GM23248 (cell line): ENCODE measurements around the gene HYKK.

Experiments
- EZH2 ChIP-seq: fragments of 200-600 bp; sonication (generic); IDR thresholded peaks from 2 replicates; pipeline ENCODE4 v1.6.1; 2018; ENCODE audit warnings: antibody characterized with exemption, mild to moderate bottlenecking; ENCODE audit not compliant: insufficient read depth, poor library complexity, severe bottlenecking
- EZH2phosphoT487 ChIP-seq: fragments of 200-600 bp; sonication (generic); IDR thresholded peaks from 2 replicates; pipeline ENCODE4 v1.6.1; 2018; ENCODE audit warnings: antibody characterized with exemption, moderate library complexity, mild to moderate bottlenecking, low read depth; ENCODE audit not compliant: insufficient read depth

DNA sequence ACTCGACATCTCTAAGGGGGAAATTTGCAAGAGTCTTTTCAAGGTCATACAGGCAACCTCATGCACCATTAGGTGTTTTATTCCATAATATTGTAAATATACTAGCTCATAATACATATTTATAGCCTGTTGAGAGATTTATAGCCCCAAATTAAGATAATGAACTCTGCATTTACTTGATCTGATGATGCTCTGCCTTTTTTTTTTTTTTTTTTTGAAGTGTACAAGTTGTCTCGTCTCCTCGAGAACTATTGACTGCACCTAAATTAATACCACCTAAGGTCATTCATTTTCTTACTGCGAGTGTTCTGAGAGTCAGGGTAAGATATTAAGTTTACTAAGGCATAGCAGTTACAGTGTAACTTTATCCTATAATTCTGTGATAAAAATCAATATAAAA, 64.0 kb downstream of the HYKK start:
- TF ChIP-seq EZH2 (no peak), EZH2phosphoT487 (no peak)
